Activated T-cell treated with anti-CD3 and anti-CD28 coated beads, Interleukin-2, amount 50 U/mL, for 48 hours (primary cell): ENCODE measurements around the gene FNBP1.
A peak's percentile ranks its signal among the peaks of the same experiment; 100 is the strongest.
"Not testable (repeated sequence)": the region's sequence is repeated elsewhere in the genome, so short reads cannot be mapped to it uniquely, and the experiment has no call there.

ENCODE experiments used
- DNase-seq, 2 experiments: peaks; one replicate each; pipeline ENCODE4 v3.0.0-alpha.2; 2020

The FNBP1 gene

GRCh38 chr9:130020618-130021017 lies 22.4 kb downstream of the FNBP1 start:
- no peak for DNase-seq

GRCh38 chr9:130018265-130018664 lies 24.7 kb downstream of the FNBP1 start:
- peak in 1 of 2 experiments; percentile 42 for DNase-seq

GRCh38 chr9:130017510-130017909 lies 25.5 kb downstream of the FNBP1 start:
- peak in 1 of 2 experiments; percentile 22 for DNase-seq

GRCh38 chr9:130017076-130017475 lies 25.9 kb downstream of the FNBP1 start:
- no peak for DNase-seq

- DNase-seq = no peak
Observed at GRCh38 chr9:130015353-130016019, 27.5 kb downstream of the FNBP1 start.

- peak in 1 of 2 experiments; percentile 11 for DNase-seq
Observed at GRCh38 chr9:130013326-130013725, 29.7 kb downstream of the FNBP1 start.

GRCh38 chr9:130010151-130010988 lies 32.6 kb downstream of the FNBP1 start:
- peak; percentile 44 to 54 for DNase-seq

- peak; percentile 15 to 18 for DNase-seq
Observed at GRCh38 chr9:130009546-130009945, 33.4 kb downstream of the FNBP1 start.

GRCh38 chr9:130008538-130008937 lies 34.5 kb downstream of the FNBP1 start:
- peak in 1 of 2 experiments; percentile 20 for DNase-seq

- peak in 1 of 2 experiments; percentile 9 for DNase-seq
Observed at GRCh38 chr9:130006952-130007351, 36.0 kb downstream of the FNBP1 start.

GRCh38 chr9:130003943-130004552 lies 38.9 kb downstream of the FNBP1 start:
- DNase-seq = peak in 1 of 2 experiments; percentile 9

- peak in 1 of 2 experiments; percentile 11 for DNase-seq
Observed at GRCh38 chr9:130002320-130002719, 40.7 kb downstream of the FNBP1 start.

GRCh38 chr9:130001190-130001589 lies 41.8 kb downstream of the FNBP1 start:
- DNase-seq = peak in 1 of 2 experiments; percentile 9

GRCh38 chr9:129999141-129999510 lies 43.9 kb downstream of the FNBP1 start:
- DNase-seq = peak; percentile 17 to 20

GRCh38 chr9:129998491-129999140 lies 44.4 kb downstream of the FNBP1 start:
- DNase-seq = peak; percentile 12 to 23

- DNase-seq = not testable (repeated sequence)
Observed at GRCh38 chr9:129997706-129998105, 45.3 kb downstream of the FNBP1 start.

- peak in 1 of 2 experiments; percentile 31 for DNase-seq
Observed at GRCh38 chr9:129996161-129996830, 46.7 kb downstream of the FNBP1 start.

GRCh38 chr9:129995409-129996160 lies 47.4 kb downstream of the FNBP1 start:
- DNase-seq = peak; percentile 65

GRCh38 chr9:129994882-129995281 lies 48.1 kb downstream of the FNBP1 start:
- DNase-seq = no peak

- not testable (repeated sequence) for DNase-seq
Observed at GRCh38 chr9:129991139-129991538, 51.9 kb downstream of the FNBP1 start.

GRCh38 chr9:129990269-129991010 lies 52.5 kb downstream of the FNBP1 start:
- DNase-seq = peak; percentile 31 to 33
